Endothelial cell of umbilical vein (primary cell): Measurements from ENCODE around the gene PROK2. TPM values are rescaled to one million over a fixed set of nuclear protein-coding genes. Genes with fewer than 3 reads are reported as not detected.

Source experiments
- Bru-seq: library from RNA; stranded (reverse); fragments of 400-500 nt; gene quantifications from one replicate; lab custom pipeline; 2021; lab: Mats Ljungman, UMichigan
- BruChase-seq, 2 experiments: library from RNA; stranded (reverse); fragments of 400-500 nt; gene quantifications; one replicate each; lab custom pipeline; 2021; lab: Mats Ljungman, UMichigan
- BruUV-seq: library from RNA; stranded (reverse); fragments of 400-500 nt; replicated peaks from 2 replicates; lab custom pipeline; 2021; lab: Mats Ljungman, UMichigan
- CTCF ChIA-PET: fragments of 300-600, 350-600 bp; sonication (Branson Sonifier 250); formaldehyde crosslinking; loops from one replicate; lab custom pipeline; 2021; ENCODE audit warnings: antibody characterized with exemption, inconsistent platforms; lab: Charles Lee
- POLR2A ChIA-PET: fragments of 300-600, 350-600 bp; sonication (Branson Sonifier 250); formaldehyde crosslinking; loops from one replicate; lab custom pipeline; 2021; ENCODE audit warnings: antibody characterized with exemption, inconsistent platforms; lab: Charles Lee
- DNase-seq: peaks from one replicate; pipeline ENCODE4 v3.0.0-alpha.2; 2011; ENCODE audit warnings: low read depth, low spot score
- FAIRE-seq: peaks from 2 replicates; lab custom pipeline; 2011; peaks lifted over from hg19 to GRCh38; lab: Jason Lieb, UNC
- H2AFZ ChIP-seq: 2 replicates; pipeline ENCODE4 v1.6.0; 2012; ENCODE audit warnings: low read depth, low read length, control low read depth, inconsistent platforms
- H3K27ac ChIP-seq: 2 replicates; pipeline ENCODE4 v1.5.1; 2011; ENCODE audit warnings: low read depth, mild to moderate bottlenecking, control low read depth, low read length, moderate library complexity; ENCODE audit not compliant: insufficient read depth
- H3K27me3 ChIP-seq, 2 experiments: 2 replicates each; pipeline versions ENCODE4 v1.6.0 to v1.6.1; 2011; ENCODE audit warnings: low read length in 2 of 2, mixed read lengths in 1 of 2; ENCODE audit not compliant: control insufficient read depth in 2 of 2, insufficient read depth in 2 of 2
- H3K36me3 ChIP-seq, 2 experiments: 2 replicates in 1 of 2; 3 replicates in 1 of 2; pipeline ENCODE4 v1.5.1; 2011; ENCODE audit warnings: low read length in 2 of 2, mild to moderate bottlenecking in 1 of 2, moderate library complexity in 1 of 2; ENCODE audit not compliant: control insufficient read depth in 2 of 2, insufficient read depth in 2 of 2; ENCODE audit errors: extremely low read depth in 1 of 2
- H3K4me1 ChIP-seq: 3 replicates; pipeline ENCODE4 v1.5.1; 2011; ENCODE audit warnings: mild to moderate bottlenecking, low read length; ENCODE audit not compliant: control insufficient read depth, insufficient read depth; ENCODE audit errors: extremely low read depth
- H3K4me2 ChIP-seq: 2 replicates; pipeline ENCODE4 v1.6.1; 2011; ENCODE audit warnings: low read length, control low read depth, mixed read lengths; ENCODE audit not compliant: insufficient read depth
- H3K4me3 ChIP-seq, 3 experiments: fragments of 200-600 bp in 1 of 3; sonication (generic), shearing (Covaris generic) in 1 of 3; replicated peaks in 1 of 3; 2 replicates each; pipeline ENCODE4 v1.5.1; 2011 to 2016; ENCODE audit warnings: control low read depth in 3 of 3, low read length in 3 of 3, mild to moderate bottlenecking in 2 of 3, inconsistent platforms in 1 of 3, low read depth in 1 of 3, moderate library complexity in 1 of 3; ENCODE audit not compliant: insufficient read depth in 1 of 3
- H3K79me2 ChIP-seq: 2 replicates; pipeline ENCODE4 v1.6.0; 2012; ENCODE audit warnings: low read length, inconsistent platforms; ENCODE audit not compliant: control insufficient read depth, insufficient read depth
- H3K9ac ChIP-seq: replicated peaks from 2 replicates; pipeline ENCODE3; 2011; ENCODE audit warnings: low read length, control low read depth; ENCODE audit not compliant: insufficient read depth; ENCODE audit errors: extremely low read depth
- H3K9me1 ChIP-seq: replicated peaks from 3 replicates; pipeline ENCODE4 v1.6.0; 2011; ENCODE audit warnings: mild to moderate bottlenecking, low read length; ENCODE audit not compliant: control insufficient read depth, insufficient read depth; ENCODE audit errors: extremely low read depth
- H3K9me3 ChIP-seq: replicated peaks from 2 replicates; pipeline ENCODE4 v1.5.1; 2012; ENCODE audit warnings: low read length, inconsistent platforms; ENCODE audit not compliant: control insufficient read depth, insufficient read depth
- H4K20me1 ChIP-seq: replicated peaks from 2 replicates; pipeline ENCODE3; 2011; ENCODE audit warnings: mild to moderate bottlenecking, low read length; ENCODE audit not compliant: control insufficient read depth, insufficient read depth; ENCODE audit errors: extremely low read depth
- CTCF ChIP-seq, 2 donors: IDR thresholded peaks; 1 replicate in 1 of 2; 2 replicates in 1 of 2; pipeline ENCODE4 v1.5.1; 2011; ENCODE audit warnings: low read length in 2 of 2, mild to moderate bottlenecking in 2 of 2, moderate library complexity in 2 of 2, control low read depth in 1 of 2, inconsistent platforms in 1 of 2, low read depth in 1 of 2; ENCODE audit not compliant: insufficient read depth in 1 of 2; ENCODE audit errors: extremely low read depth in 1 of 2
- EZH2 ChIP-seq: IDR thresholded peaks from 2 replicates; pipeline ENCODE4 v1.6.1; 2012; ENCODE audit warnings: borderline replicate concordance, low read depth, mild to moderate bottlenecking, moderate library complexity, low read length, inconsistent platforms; ENCODE audit not compliant: severe bottlenecking
- FOS ChIP-seq: IDR thresholded peaks from 2 replicates; pipeline ENCODE4 v1.6.1; 2011; ENCODE audit warnings: mild to moderate bottlenecking, low read length, moderate library complexity, borderline replicate concordance; ENCODE audit not compliant: insufficient read depth
- GATA2 ChIP-seq: IDR thresholded peaks from 2 replicates; pipeline ENCODE4 v1.7.0; 2011; ENCODE audit warnings: low read depth, mild to moderate bottlenecking, moderate library complexity, mixed read lengths, low read length; ENCODE audit not compliant: insufficient read length, insufficient read depth
- JUN ChIP-seq: IDR thresholded peaks from 2 replicates; pipeline ENCODE4 v1.6.1; 2011; ENCODE audit warnings: borderline replicate concordance, low read depth; ENCODE audit not compliant: insufficient read length, insufficient read depth
- MYC ChIP-seq: IDR thresholded peaks from one replicate; pipeline ENCODE4 v1.6.1; 2011; ENCODE audit warnings: mild to moderate bottlenecking, low read depth, low read length
- POLR2A ChIP-seq: IDR thresholded peaks from 2 replicates; pipeline ENCODE4 v1.6.1; 2012; ENCODE audit warnings: low read depth, mild to moderate bottlenecking, control low read depth, low read length
- POLR2AphosphoS5 ChIP-seq: IDR thresholded peaks from 2 replicates; pipeline ENCODE4 v1.6.1; 2012; ENCODE audit warnings: low read depth, mild to moderate bottlenecking, control low read depth, low read length, moderate library complexity; ENCODE audit not compliant: insufficient read depth
- dilution Hi-C: fragments of 300-500 bp; cut with MboI; formaldehyde crosslinking; loops from one replicate; pipeline ENCODE4 v1.15.0; 2019; ENCODE audit warnings: low sequenced_read_pairs; ENCODE audit not compliant: extremely low pct_ligation_motif_present
- intact Hi-C: fragments of 100-400 bp; cut with micrococcal nuclease; formaldehyde crosslinking; loops from one replicate; pipeline ENCODE4 v1.10.0; 2022
- long read RNA-seq: library from polyadenylated mRNA; stranded (forward); transcript quantifications from one replicate; pipeline ENCODE4 v2.0.0, GENCODE V29; 2021
- polyA minus RNA-seq, 3 experiments: library from RNA; depleted of rRNA, polyadenylated mRNA; stranded (reverse); fragments of >200 nt; gene quantifications; 1 replicate in 1 of 3; 2 replicates in 2 of 3; pipeline ENCODE4 v1.2.3, GENCODE V29; 2011
- polyA plus RNA-seq, 4 experiments: library from polyadenylated mRNA; depleted of rRNA in 3 of 4; stranded (reverse) in 3 of 4; unstranded in 1 of 4; fragments of >200 nt; gene quantifications; 2 replicates each; pipeline versions ENCODE4 v1.2.1 to v1.2.3, GENCODE V29; 2011 to 2012; ENCODE audit warnings: missing spikeins in 1 of 4
- total RNA-seq: library from RNA; stranded (reverse); gene quantifications from 2 replicates; pipeline ENCODE4 v1.2.3, GENCODE V29; 2021
- TF ChIP-seq, protein P1 (sequence below): IDR thresholded peaks from 2 replicates; pipeline ENCODE4 v1.6.1; 2011; ENCODE audit not compliant: insufficient read depth, insufficient read length

The PROK2 gene, protein sequence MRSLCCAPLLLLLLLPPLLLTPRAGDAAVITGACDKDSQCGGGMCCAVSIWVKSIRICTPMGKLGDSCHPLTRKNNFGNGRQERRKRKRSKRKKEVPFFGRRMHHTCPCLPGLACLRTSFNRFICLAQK
- total RNA-seq, result not detected in 2 replicates
- not detected in 2 replicates for polyA plus RNA-seq
- polyA plus RNA-seq (2011; cell fraction: cytosol; rRNA removed), result not detected in 2 replicates
- not detected in 2 replicates for polyA plus RNA-seq (2011; cell fraction: nucleus; rRNA removed)
- not detected in 2 replicates for polyA plus RNA-seq (2012)
- not detected in 2 replicates for polyA minus RNA-seq
- polyA minus RNA-seq (2011; cell fraction: cytosol; rRNA and poly(A)+ RNA removed), result not detected
- not detected in 2 replicates for polyA minus RNA-seq (2011; cell fraction: nucleus; rRNA and poly(A)+ RNA removed)
- Bru-seq, nascent RNA, result not detected
- not detected for BruChase-seq, experiment 1, labeled RNA remaining after a 6-hour chase
- not detected for BruChase-seq, experiment 2, labeled RNA remaining after a 2-hour chase
- long read RNA-seq, result 0 reads

GRCh38 chr3:71784914-71785531 is at the start of gene PROK2:
TSS of gene PROK2 (minus strand) at chr3:71785148. CDS start at chr3:71785052, 96 bp downstream.
- dilution Hi-C loops, result no loop called here
- H2AFZ ChIP-seq, result no peak within 1 kb of the TSS
- intact Hi-C loops, result no loop called here
- no peaks in the 10 kb centered on the region for H3K9me3 ChIP-seq
- H3K27me3 ChIP-seq, result peaks cover 38 to 77% of the 10 kb centered on the region in 2 experiments
- no peak within 1 kb of the TSS for H3K9ac ChIP-seq
- H3K4me2 ChIP-seq, result no peak within 1 kb of the TSS
- no peak within 1 kb of the TSS for H3K4me3 ChIP-seq
- FAIRE-seq, result no peak
- no peak within 1 kb of the TSS for H3K27ac ChIP-seq
- H3K79me2 ChIP-seq, result no peaks in the 10 kb centered on the region
- H3K36me3 ChIP-seq, result no peaks in the 10 kb centered on the region
- DNase-seq, result no peak
- CTCF ChIA-PET, result no interaction called here
- BruUV-seq, result no TSS peak
- POLR2A ChIA-PET, result no interaction called here
- H3K9me1 ChIP-seq, result no peaks in the 10 kb centered on the region
- H3K4me1 ChIP-seq, result no peaks in the 10 kb centered on the region
- TF ChIP-seq EZH2 (peak; percentile 87), JUN (no peak)
- no peaks in the 10 kb centered on the region for H4K20me1 ChIP-seq

GRCh38 chr3:71831599-71831998 is 46.7 kb upstream of the PROK2 start:
- POLR2A ChIA-PET, result no interaction called here
- FAIRE-seq (no peak), DNase-seq (no peak)
- no peak overlapping the region for H3K4me2 ChIP-seq
- no peaks in the 10 kb centered on the region for H3K4me1 ChIP-seq
- no peak overlapping the region for H3K9ac ChIP-seq
- H3K79me2 ChIP-seq, result no peaks in the 10 kb centered on the region
- H3K9me1 ChIP-seq, result no peaks in the 10 kb centered on the region
- intact Hi-C loops, result no loop called here
- H3K27ac ChIP-seq, result no peak overlapping the region
- dilution Hi-C loops, result no loop called here
- no peaks in the 10 kb centered on the region for H3K36me3 ChIP-seq
- no peak for TF ChIP-seq FOS
- no peak for TF ChIP-seq MYC
- no peak for TF ChIP-seq GATA2
- TF ChIP-seq CTCF (IDR thresholded peaks at IDR 0.05; ENCODE audit: extremely low read depth in 1 of 2, insufficient read depth in 1 of 2, low read depth in 1 of 2, low read length in 2 of 2), result no peak
- TF ChIP-seq POLR2AphosphoS5, result no peak
- TF ChIP-seq POLR2A, result no peak
- no peak for TF ChIP-seq EZH2
- no peak for TF ChIP-seq JUN
- TF ChIP-seq, protein P1, sequence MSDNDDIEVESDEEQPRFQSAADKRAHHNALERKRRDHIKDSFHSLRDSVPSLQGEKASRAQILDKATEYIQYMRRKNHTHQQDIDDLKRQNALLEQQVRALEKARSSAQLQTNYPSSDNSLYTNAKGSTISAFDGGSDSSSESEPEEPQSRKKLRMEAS, result no peak
- CTCF ChIA-PET, result no interaction called here
- no TSS peak for BruUV-seq
- no peak overlapping the region for H2AFZ ChIP-seq
- H3K27me3 ChIP-seq, result no peaks in the 10 kb centered on the region
- H4K20me1 ChIP-seq, result no peaks in the 10 kb centered on the region
- H3K9me3 ChIP-seq, result no peaks in the 10 kb centered on the region
- H3K4me3 ChIP-seq, result no peak overlapping the region
